ENCODE results near the gene TTC12. TPM values are rescaled to one million over a fixed set of nuclear protein-coding genes. Genes with fewer than 3 reads are reported as not detected.

Gene TTC12
- total and polyA plus RNA-seq, 4 donors: 6.4 to 43.2 (median 19.0) TPM

DNA sequence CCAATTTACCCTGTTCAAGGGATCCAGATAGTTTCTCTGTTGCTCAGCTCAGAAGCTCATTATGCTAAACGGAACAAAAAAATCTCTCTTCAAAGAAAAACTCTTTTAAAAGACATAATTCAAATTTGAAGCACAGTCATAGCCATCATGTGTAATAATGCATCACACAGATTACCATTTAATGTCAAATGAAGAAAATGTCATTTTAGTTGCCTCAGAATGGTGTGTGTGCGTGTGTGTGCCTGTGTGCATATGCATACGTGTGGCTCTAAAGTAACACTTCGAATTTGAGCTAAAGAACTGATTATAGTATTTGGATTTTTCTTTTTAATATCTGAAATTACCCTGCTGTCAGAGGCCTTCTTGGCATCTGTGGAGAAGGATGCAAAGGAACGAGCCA is 9.9 kb downstream of the TTC12 start:
- 94 to 96% methylated on average over 5 of the region's 5 CpGs for WGBS, 2 donors
- H3K4me3 ChIP-seq: no peak overlapping the region

GRCh38 chr11:113329725-113330124 is 15.3 kb downstream of the TTC12 start:
- Histone ChIP-seq H3K27me3 (ENCODE audit: control insufficient read depth in 3 of 3, insufficient read depth in 3 of 3, low read length in 2 of 3) (no peaks in the 10 kb centered on the region), H3K36me3 (ENCODE audit: control insufficient read depth in 4 of 4, insufficient read depth in 4 of 4, low read length in 4 of 4) (peaks cover 13 to 39% (median 28%) of the 10 kb centered on the region in 4 donors), H3K9ac (ENCODE audit: insufficient read depth in 1 of 2, low read length in 2 of 2) (no peak overlapping the region), H3K9me3 (ENCODE audit: control insufficient read depth in 4 of 4, insufficient read depth in 3 of 4, low read length in 3 of 4) (no peaks in the 10 kb centered on the region), H3K27ac (ENCODE audit: low read depth in 1 of 2, low read length in 1 of 2) (no peak overlapping the region), H3K4me3 (no peak overlapping the region), H3K4me1 (ENCODE audit: control insufficient read depth in 5 of 5, insufficient read depth in 5 of 5, low read length in 5 of 5) (no peaks in the 10 kb centered on the region)
- no peak for DNase-seq
- TF ChIP-seq, protein P1, sequence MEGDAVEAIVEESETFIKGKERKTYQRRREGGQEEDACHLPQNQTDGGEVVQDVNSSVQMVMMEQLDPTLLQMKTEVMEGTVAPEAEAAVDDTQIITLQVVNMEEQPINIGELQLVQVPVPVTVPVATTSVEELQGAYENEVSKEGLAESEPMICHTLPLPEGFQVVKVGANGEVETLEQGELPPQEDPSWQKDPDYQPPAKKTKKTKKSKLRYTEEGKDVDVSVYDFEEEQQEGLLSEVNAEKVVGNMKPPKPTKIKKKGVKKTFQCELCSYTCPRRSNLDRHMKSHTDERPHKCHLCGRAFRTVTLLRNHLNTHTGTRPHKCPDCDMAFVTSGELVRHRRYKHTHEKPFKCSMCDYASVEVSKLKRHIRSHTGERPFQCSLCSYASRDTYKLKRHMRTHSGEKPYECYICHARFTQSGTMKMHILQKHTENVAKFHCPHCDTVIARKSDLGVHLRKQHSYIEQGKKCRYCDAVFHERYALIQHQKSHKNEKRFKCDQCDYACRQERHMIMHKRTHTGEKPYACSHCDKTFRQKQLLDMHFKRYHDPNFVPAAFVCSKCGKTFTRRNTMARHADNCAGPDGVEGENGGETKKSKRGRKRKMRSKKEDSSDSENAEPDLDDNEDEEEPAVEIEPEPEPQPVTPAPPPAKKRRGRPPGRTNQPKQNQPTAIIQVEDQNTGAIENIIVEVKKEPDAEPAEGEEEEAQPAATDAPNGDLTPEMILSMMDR (IDR thresholded peaks at IDR 0.05; ENCODE audit: control extremely low read depth, extremely low read depth): no peak
- ATAC-seq (ENCODE audit: insufficient read depth, low FRiP score): no peak
- 97 to 99% methylated on average over 2 of the region's 2 CpGs for WGBS, 2 donors

More for the DNA sequence above, 9.9 kb downstream of the TTC12 start:
- no peak overlapping the region for H3K9ac ChIP-seq (ENCODE audit: insufficient read depth in 1 of 2, low read length in 2 of 2)
- H3K9me3 ChIP-seq (ENCODE audit: control insufficient read depth in 4 of 4, insufficient read depth in 3 of 4, low read length in 3 of 4): peaks cover 0 to 4% (median 0%) of the 10 kb centered on the region in 4 donors
- no peaks in the 10 kb centered on the region for H3K27me3 ChIP-seq (ENCODE audit: control insufficient read depth in 3 of 3, insufficient read depth in 3 of 3, low read length in 2 of 3)
- no peak overlapping the region for H3K27ac ChIP-seq (ENCODE audit: low read depth in 1 of 2, low read length in 1 of 2)
- DNase-seq: no peak
- no peaks in the 10 kb centered on the region for H3K4me1 ChIP-seq (ENCODE audit: control insufficient read depth in 5 of 5, insufficient read depth in 5 of 5, low read length in 5 of 5)
- H3K36me3 ChIP-seq (ENCODE audit: control insufficient read depth in 4 of 4, insufficient read depth in 4 of 4, low read length in 4 of 4): peaks cover 7 to 29% (median 14%) of the 10 kb centered on the region in 4 donors
- TF ChIP-seq, protein P1 (IDR thresholded peaks at IDR 0.05; ENCODE audit: control extremely low read depth, extremely low read depth): no peak
- no peak for ATAC-seq (ENCODE audit: insufficient read depth, low FRiP score)

DNA sequence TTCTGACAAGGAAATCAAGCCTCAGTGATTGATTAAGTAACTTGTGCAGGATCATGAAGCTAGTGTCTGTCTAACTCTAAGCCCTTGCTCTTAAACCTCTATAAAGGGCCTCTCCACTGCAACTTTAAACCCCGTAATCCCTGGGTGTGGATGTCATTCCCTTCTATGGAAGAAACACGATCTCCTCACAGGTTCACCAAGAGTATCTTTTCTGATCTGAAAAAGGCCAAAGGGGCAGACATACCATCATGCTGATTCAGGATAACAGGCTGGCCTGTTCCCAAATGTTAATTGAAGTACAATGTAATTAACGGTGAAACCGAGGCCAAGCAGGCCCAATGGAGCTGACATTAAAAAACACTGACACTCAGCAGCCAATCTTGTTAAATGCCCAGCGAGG is 17.1 kb downstream of the TTC12 start:
- peaks cover 23 to 34% (median 24%) of the 10 kb centered on the region in 4 donors for H3K36me3 ChIP-seq (ENCODE audit: control insufficient read depth in 4 of 4, insufficient read depth in 4 of 4, low read length in 4 of 4)
- no peak overlapping the region for H3K27ac ChIP-seq (ENCODE audit: low read depth in 1 of 2, low read length in 1 of 2)
- no peak overlapping the region for H3K9ac ChIP-seq (ENCODE audit: insufficient read depth in 1 of 2, low read length in 2 of 2)
- TF ChIP-seq, protein P1 (IDR thresholded peaks at IDR 0.05; ENCODE audit: control extremely low read depth, extremely low read depth): no peak
- H3K27me3 ChIP-seq (ENCODE audit: control insufficient read depth in 3 of 3, insufficient read depth in 3 of 3, low read length in 2 of 3): no peaks in the 10 kb centered on the region
- 75 to 80% methylated on average over 5 of the region's 5 CpGs for WGBS, 2 donors
- no peaks in the 10 kb centered on the region for H3K4me1 ChIP-seq (ENCODE audit: control insufficient read depth in 5 of 5, insufficient read depth in 5 of 5, low read length in 5 of 5)
- H3K9me3 ChIP-seq (ENCODE audit: control insufficient read depth in 4 of 4, insufficient read depth in 3 of 4, low read length in 3 of 4): peaks cover 0 to 2% (median under 1%) of the 10 kb centered on the region in 4 donors
- no peak for DNase-seq
- no peak for ATAC-seq (ENCODE audit: insufficient read depth, low FRiP score)
- H3K4me3 ChIP-seq: no peak overlapping the region

- DNase-seq: peak in 2 of 3 donors; percentile 14 to 24
- H3K36me3 ChIP-seq (ENCODE audit: control insufficient read depth in 4 of 4, insufficient read depth in 4 of 4, low read length in 4 of 4): peaks cover 24 to 34% (median 26%) of the 10 kb centered on the region in 4 donors
- peaks cover 0 to 2% (median under 1%) of the 10 kb centered on the region in 4 donors for H3K9me3 ChIP-seq (ENCODE audit: control insufficient read depth in 4 of 4, insufficient read depth in 3 of 4, low read length in 3 of 4)
- H3K27me3 ChIP-seq (ENCODE audit: control insufficient read depth in 3 of 3, insufficient read depth in 3 of 3, low read length in 2 of 3): no peaks in the 10 kb centered on the region
- WGBS, 2 donors: 81 to 91% methylated on average over 7 of the region's 7 CpGs
- no peak overlapping the region for H3K4me3 ChIP-seq
- ATAC-seq (ENCODE audit: insufficient read depth, low FRiP score): no peak
- no peak overlapping the region for H3K9ac ChIP-seq (ENCODE audit: insufficient read depth in 1 of 2, low read length in 2 of 2)
- TF ChIP-seq, protein P1 (IDR thresholded peaks at IDR 0.05; ENCODE audit: control extremely low read depth, extremely low read depth): no peak
- H3K27ac ChIP-seq (ENCODE audit: low read depth in 1 of 2, low read length in 1 of 2): no peak overlapping the region
- no peaks in the 10 kb centered on the region for H3K4me1 ChIP-seq (ENCODE audit: control insufficient read depth in 5 of 5, insufficient read depth in 5 of 5, low read length in 5 of 5)
These were observed 17.6 kb downstream of the TTC12 start for GRCh38 chr11:113332023-113332422.
